MM.1S (cell line): ENCODE results near the gene ZCWPW1.

ENCODE experiments used
- DNase-seq: peaks from one replicate; pipeline ENCODE4 v3.0.0-alpha.2; 2015
- H2AFZ ChIP-seq: fragments of 300-600 bp; sonication (generic); 2 replicates; pipeline ENCODE4 v1.6.0; 2016; ENCODE audit warnings: antibody characterized with exemption, low read length
- H3F3A ChIP-seq: fragments of 300-600 bp; sonication (generic); 2 replicates; pipeline ENCODE4 v1.6.1; 2016; ENCODE audit warnings: mild to moderate bottlenecking, antibody characterized with exemption, low read length, moderate library complexity, mixed read lengths; ENCODE audit not compliant: insufficient read depth
- H3K27ac ChIP-seq: fragments of 300-600 bp; sonication (generic); 2 replicates; pipeline ENCODE4 v1.5.1; 2016; ENCODE audit warnings: mild to moderate bottlenecking, low read length
- H3K27me3 ChIP-seq: fragments of 300-600 bp; sonication (generic); replicated peaks from 2 replicates; pipeline ENCODE4 v1.6.0; 2016; ENCODE audit warnings: low read length; ENCODE audit not compliant: insufficient read depth
- H3K36me3 ChIP-seq: fragments of 300-600 bp; sonication (generic); replicated peaks from 2 replicates; pipeline ENCODE4 v1.6.1; 2016; ENCODE audit warnings: mild to moderate bottlenecking, low read length, mixed read lengths; ENCODE audit not compliant: insufficient read depth
- H3K4me1 ChIP-seq: fragments of 300-600 bp; sonication (generic); 2 replicates; pipeline ENCODE4 v1.6.1; 2016; ENCODE audit warnings: low read length, mixed read lengths
- H3K4me2 ChIP-seq: fragments of 300-600 bp; sonication (generic); 2 replicates; pipeline ENCODE4 v1.6.0; 2016; ENCODE audit warnings: low read depth, low read length
- H3K4me3 ChIP-seq: fragments of 300-600 bp; sonication (generic); 2 replicates; pipeline ENCODE4 v1.5.1; 2016; ENCODE audit warnings: low read length, mixed read lengths
- H3K79me2 ChIP-seq: fragments of 300-600 bp; sonication (generic); 2 replicates; pipeline ENCODE4 v1.6.1; 2016; ENCODE audit warnings: mixed run types, low read length, mixed read lengths
- H3K9ac ChIP-seq: fragments of 300-600 bp; sonication (generic); 2 replicates; pipeline ENCODE4 v1.6.1; 2016; ENCODE audit warnings: low read length, mixed read lengths
- H3K9me2 ChIP-seq: fragments of 300-600 bp; sonication (generic); replicated peaks from 2 replicates; pipeline ENCODE4 v1.6.1; 2016; ENCODE audit warnings: mild to moderate bottlenecking, low read length, mixed read lengths; ENCODE audit not compliant: insufficient read depth
- H3K9me3 ChIP-seq: fragments of 300-600 bp; sonication (generic); replicated peaks from 2 replicates; pipeline ENCODE4 v1.6.1; 2016; ENCODE audit warnings: mild to moderate bottlenecking, low read length, mixed read lengths; ENCODE audit not compliant: insufficient read depth
- H4K20me1 ChIP-seq: fragments of 300-600 bp; sonication (generic); 2 replicates; pipeline ENCODE4 v1.6.1; 2016; ENCODE audit warnings: mild to moderate bottlenecking, low read length, moderate library complexity, mixed read lengths; ENCODE audit not compliant: insufficient read depth
- EZH2 ChIP-seq: fragments of 300-600 bp; sonication (generic); optimal IDR thresholded peaks from 2 replicates; pipeline ENCODE3; 2017; ENCODE audit warnings: low read depth, mild to moderate bottlenecking, antibody characterized with exemption, low read length, mixed read lengths
- EZH2phosphoT487 ChIP-seq: fragments of 300-600 bp; sonication (generic); IDR thresholded peaks from 2 replicates; pipeline ENCODE4 v1.6.1; 2018; ENCODE audit warnings: antibody characterized with exemption, low read length
- TF ChIP-seq, protein P1 (sequence below): fragments of 300-600 bp; sonication (generic); IDR thresholded peaks from 2 replicates; pipeline ENCODE4 v1.5.1; 2016; ENCODE audit warnings: antibody characterized with exemption, low read length, mixed read lengths

The ZCWPW1 gene

GRCh38 chr7:100428967-100429636 is 599 bp upstream of the ZCWPW1 start:
- peak; percentile 100 for DNase-seq
- Histone ChIP-seq H3K4me3 (peak overlapping the region; percentile 93), H3F3A (peaks cover 51% of the 10 kb centered on the region), H3K79me2 (peaks cover 45% of the 10 kb centered on the region), H3K9me3 (no peaks in the 10 kb centered on the region), H2AFZ (peak overlapping the region; percentile 33; the same call in 1 of the 2 replicates), H3K9ac (peak overlapping the region; percentile 100), H3K27me3 (no peaks in the 10 kb centered on the region), H3K36me3 (peaks cover 10% of the 10 kb centered on the region; the same call in 1 of the 2 replicates), H3K27ac (peak overlapping the region; percentile 100), H3K4me2 (peak overlapping the region; percentile 83), H3K9me2 (no peaks in the 10 kb centered on the region), H4K20me1 (no peaks in the 10 kb centered on the region), H3K4me1 (peaks cover 23% of the 10 kb centered on the region)
- TF ChIP-seq EZH2phosphoT487 (no peak), EZH2 (no peak)
- TF ChIP-seq, protein P1, sequence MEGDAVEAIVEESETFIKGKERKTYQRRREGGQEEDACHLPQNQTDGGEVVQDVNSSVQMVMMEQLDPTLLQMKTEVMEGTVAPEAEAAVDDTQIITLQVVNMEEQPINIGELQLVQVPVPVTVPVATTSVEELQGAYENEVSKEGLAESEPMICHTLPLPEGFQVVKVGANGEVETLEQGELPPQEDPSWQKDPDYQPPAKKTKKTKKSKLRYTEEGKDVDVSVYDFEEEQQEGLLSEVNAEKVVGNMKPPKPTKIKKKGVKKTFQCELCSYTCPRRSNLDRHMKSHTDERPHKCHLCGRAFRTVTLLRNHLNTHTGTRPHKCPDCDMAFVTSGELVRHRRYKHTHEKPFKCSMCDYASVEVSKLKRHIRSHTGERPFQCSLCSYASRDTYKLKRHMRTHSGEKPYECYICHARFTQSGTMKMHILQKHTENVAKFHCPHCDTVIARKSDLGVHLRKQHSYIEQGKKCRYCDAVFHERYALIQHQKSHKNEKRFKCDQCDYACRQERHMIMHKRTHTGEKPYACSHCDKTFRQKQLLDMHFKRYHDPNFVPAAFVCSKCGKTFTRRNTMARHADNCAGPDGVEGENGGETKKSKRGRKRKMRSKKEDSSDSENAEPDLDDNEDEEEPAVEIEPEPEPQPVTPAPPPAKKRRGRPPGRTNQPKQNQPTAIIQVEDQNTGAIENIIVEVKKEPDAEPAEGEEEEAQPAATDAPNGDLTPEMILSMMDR, result no peak

GRCh38 chr7:100427762-100428198 is 723 bp downstream of the ZCWPW1 start:
- Histone ChIP-seq H3K4me3 (no peak overlapping the region; the same call in 1 of the 2 replicates), H4K20me1 (no peaks in the 10 kb centered on the region), H3K9me2 (no peaks in the 10 kb centered on the region), H3K27ac (no peak overlapping the region), H3K9me3 (no peaks in the 10 kb centered on the region), H3K27me3 (no peaks in the 10 kb centered on the region), H3K4me2 (peak overlapping the region; percentile 71), H3K36me3 (no peaks in the 10 kb centered on the region), H3K79me2 (peaks cover 32% of the 10 kb centered on the region), H2AFZ (peak overlapping the region; percentile 67), H3K4me1 (peaks cover 27% of the 10 kb centered on the region), H3F3A (peaks cover 39% of the 10 kb centered on the region), H3K9ac (no peak overlapping the region)
- DNase-seq, result no peak
- TF ChIP-seq, protein P1, result no peak
- TF ChIP-seq EZH2phosphoT487 (no peak), EZH2 (no peak)

DNA sequence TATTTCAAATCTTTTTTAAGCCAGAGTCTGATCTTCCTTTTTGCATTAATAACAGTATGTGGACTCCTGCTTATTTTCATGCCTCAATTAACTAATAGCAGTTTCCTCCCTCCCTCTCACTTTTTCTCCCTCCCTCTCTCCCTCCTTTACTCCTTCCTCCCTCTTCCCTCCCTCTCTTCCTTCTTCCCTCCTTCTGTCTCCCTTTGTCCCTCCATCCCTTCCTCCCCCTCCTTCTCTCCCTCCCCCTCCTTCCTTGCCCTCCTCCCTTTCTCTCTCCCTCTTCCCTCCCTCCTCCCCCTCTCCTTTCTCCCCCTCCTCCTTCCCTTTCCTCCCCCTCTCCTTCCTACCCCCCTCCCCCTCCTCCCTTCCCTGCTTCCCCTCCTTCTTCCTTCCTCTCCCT is 2.0 kb downstream of the ZCWPW1 start:
- DNase-seq, result no peak
- Histone ChIP-seq H3K36me3 (no peaks in the 10 kb centered on the region), H3F3A (peaks cover 27% of the 10 kb centered on the region), H3K4me3 (no peak overlapping the region), H3K9me3 (no peaks in the 10 kb centered on the region), H3K4me1 (peaks cover 33% of the 10 kb centered on the region), H2AFZ (no peak overlapping the region), H3K79me2 (peaks cover 20% of the 10 kb centered on the region), H3K4me2 (no peak overlapping the region), H3K27me3 (no peaks in the 10 kb centered on the region), H3K9me2 (no peaks in the 10 kb centered on the region), H3K27ac (no peak overlapping the region), H3K9ac (no peak overlapping the region), H4K20me1 (no peaks in the 10 kb centered on the region)
- TF ChIP-seq EZH2, result no peak
- TF ChIP-seq, protein P1, result no peak
- no peak for TF ChIP-seq EZH2phosphoT487
